Activated T-helper 17 cell treated with anti-CD3 and anti-CD28 coated beads, Interleukin-2, amount 50 U/mL, for 72 hours (primary cell): ENCODE measurements around the gene AMN1. TPM values are rescaled to one million over a fixed set of nuclear protein-coding genes. Genes with fewer than 3 reads are reported as not detected.
"Not testable (repeated sequence)": the region's sequence is repeated elsewhere in the genome, so short reads cannot be mapped to it uniquely, and the experiment has no call there.

Experiments used
- ATAC-seq: fragments of 150-1000 bp; cut with Tn5 transposase; replicated peaks from 2 replicates; pipeline ENCODE4 v1.10.0; 2021; ENCODE audit warnings: mild to moderate bottlenecking, moderate library complexity
- H3K27ac Mint-ChIP-seq: one replicate; pipeline ENCODE4 v1.8.0; 2022; ENCODE audit warnings: mixed read lengths
- H3K27me3 Mint-ChIP-seq: one replicate; pipeline ENCODE4 v1.8.0; 2022; ENCODE audit warnings: mixed read lengths
- H3K36me3 Mint-ChIP-seq: one replicate; pipeline ENCODE4 v1.8.0; 2022; ENCODE audit warnings: low read depth, mild to moderate bottlenecking, mixed read lengths
- H3K4me1 Mint-ChIP-seq: one replicate; pipeline ENCODE4 v1.8.0; 2022; ENCODE audit warnings: mixed read lengths
- H3K4me3 Mint-ChIP-seq: one replicate; pipeline ENCODE4 v1.8.0; 2022; ENCODE audit warnings: mild to moderate bottlenecking, mixed read lengths
- H3K9me3 Mint-ChIP-seq: one replicate; pipeline ENCODE4 v1.8.0; 2022; ENCODE audit warnings: mixed read lengths
- total RNA-seq, 2 donors: library from RNA; stranded (reverse); gene quantifications; one replicate each; pipeline ENCODE4 v1.2.3, GENCODE V29; 2022

AMN1 gene
- total RNA-seq, 2 donors from 2014 or later, result 5.7 to 7.7 TPM

GRCh38 chr12:31745242-31745641 is 16.4 kb upstream of the AMN1 start:
- ATAC-seq, result no peak
- Mint-ChIP-seq H3K36me3 (no peaks in the 10 kb centered on the region), H3K27me3 (no peaks in the 10 kb centered on the region), H3K4me1 (peaks cover 35% of the 10 kb centered on the region), H3K4me3 (no peak overlapping the region), H3K9me3 (no peaks in the 10 kb centered on the region), H3K27ac (peak overlapping the region; percentile 29)

- H3K4me1 Mint-ChIP-seq, result peaks cover 31% of the 10 kb centered on the region
- not testable (repeated sequence) for ATAC-seq
These were observed 15.5 kb upstream of the AMN1 start for GRCh38 chr12:31744363-31744762.

GRCh38 chr12:31742891-31743290 is 14.1 kb upstream of the AMN1 start:
- H3K4me1 Mint-ChIP-seq, result peaks cover 22% of the 10 kb centered on the region
- no peak for ATAC-seq
- no peaks in the 10 kb centered on the region for H3K9me3 Mint-ChIP-seq
- no peaks in the 10 kb centered on the region for H3K36me3 Mint-ChIP-seq
- H3K4me3 Mint-ChIP-seq, result no peak overlapping the region
- no peak overlapping the region for H3K27ac Mint-ChIP-seq
- no peaks in the 10 kb centered on the region for H3K27me3 Mint-ChIP-seq

More at GRCh38 chr12:31744363-31744762, 15.5 kb upstream of the AMN1 start:
- not testable (repeated sequence) for H3K27me3 Mint-ChIP-seq, H3K36me3 Mint-ChIP-seq, H3K27ac Mint-ChIP-seq, H3K9me3 Mint-ChIP-seq, H3K4me3 Mint-ChIP-seq

- no peak for ATAC-seq
- no peaks in the 10 kb centered on the region for H3K9me3 Mint-ChIP-seq
- H3K27ac Mint-ChIP-seq, result no peak overlapping the region
- H3K36me3 Mint-ChIP-seq, result no peaks in the 10 kb centered on the region
- peaks cover 23% of the 10 kb centered on the region for H3K4me1 Mint-ChIP-seq
- H3K27me3 Mint-ChIP-seq, result no peaks in the 10 kb centered on the region
- H3K4me3 Mint-ChIP-seq, result no peak overlapping the region
These were observed 11.8 kb upstream of the AMN1 start for GRCh38 chr12:31740628-31741027.

- Mint-ChIP-seq H3K27ac (peak overlapping the region; percentile 88), H3K4me1 (peaks cover 36% of the 10 kb centered on the region), H3K4me3 (peak overlapping the region; percentile 57), H3K9me3 (no peaks in the 10 kb centered on the region), H3K36me3 (peaks cover 4% of the 10 kb centered on the region), H3K27me3 (no peaks in the 10 kb centered on the region)
- ATAC-seq, result peak; percentile 46
These were observed 8.9 kb upstream of the AMN1 start for GRCh38 chr12:31737763-31738162.

- no peaks in the 10 kb centered on the region for H3K27me3 Mint-ChIP-seq
- H3K9me3 Mint-ChIP-seq, result no peaks in the 10 kb centered on the region
- H3K36me3 Mint-ChIP-seq, result peaks cover 4% of the 10 kb centered on the region
- peak overlapping the region; percentile 88 for H3K27ac Mint-ChIP-seq
- no peak for ATAC-seq
- H3K4me1 Mint-ChIP-seq, result peaks cover 36% of the 10 kb centered on the region
- H3K4me3 Mint-ChIP-seq, result peak overlapping the region; percentile 57
These were observed 8.5 kb upstream of the AMN1 start for GRCh38 chr12:31737345-31737744.

- peaks cover 31% of the 10 kb centered on the region for H3K4me1 Mint-ChIP-seq
- peak; percentile 73 for ATAC-seq
- H3K27ac Mint-ChIP-seq, result peak overlapping the region; percentile 88
- no peaks in the 10 kb centered on the region for H3K27me3 Mint-ChIP-seq
- H3K36me3 Mint-ChIP-seq, result peaks cover 4% of the 10 kb centered on the region
- H3K9me3 Mint-ChIP-seq, result no peaks in the 10 kb centered on the region
- peak overlapping the region; percentile 57 for H3K4me3 Mint-ChIP-seq
These were observed 7.7 kb upstream of the AMN1 start for GRCh38 chr12:31736472-31736871.

- peaks cover 37% of the 10 kb centered on the region for H3K4me1 Mint-ChIP-seq
- H3K27me3 Mint-ChIP-seq, H3K9me3 Mint-ChIP-seq: not testable (repeated sequence)
- H3K27ac Mint-ChIP-seq, result peak overlapping the region; percentile 87
- peaks cover 11% of the 10 kb centered on the region for H3K36me3 Mint-ChIP-seq
- peak overlapping the region; percentile 37 for H3K4me3 Mint-ChIP-seq
- ATAC-seq, result peak; percentile 10
These were observed 5.0 kb upstream of the AMN1 start for GRCh38 chr12:31733549-31734432.

- H3K36me3 Mint-ChIP-seq, result peaks cover 16% of the 10 kb centered on the region
- peak; percentile 42 for ATAC-seq
- no peaks in the 10 kb centered on the region for H3K27me3 Mint-ChIP-seq
- peaks cover 37% of the 10 kb centered on the region for H3K4me1 Mint-ChIP-seq
- no peaks in the 10 kb centered on the region for H3K9me3 Mint-ChIP-seq
- peak overlapping the region; percentile 87 for H3K27ac Mint-ChIP-seq
- peak overlapping the region; percentile 37 for H3K4me3 Mint-ChIP-seq
These were observed 4.2 kb upstream of the AMN1 start for GRCh38 chr12:31732926-31733548.

- H3K9me3 Mint-ChIP-seq, ATAC-seq, H3K27me3 Mint-ChIP-seq, H3K27ac Mint-ChIP-seq: not testable (repeated sequence)
- H3K4me3 Mint-ChIP-seq, result peak overlapping the region; percentile 94
- H3K36me3 Mint-ChIP-seq, result peaks cover 16% of the 10 kb centered on the region
- H3K4me1 Mint-ChIP-seq, result peaks cover 31% of the 10 kb centered on the region
These were observed 2.4 kb upstream of the AMN1 start for GRCh38 chr12:31731203-31731602.

- no peak for ATAC-seq
- H3K9me3 Mint-ChIP-seq, result no peaks in the 10 kb centered on the region
- H3K27ac Mint-ChIP-seq, result peak overlapping the region; percentile 95
- H3K36me3 Mint-ChIP-seq, result peaks cover 16% of the 10 kb centered on the region
- H3K4me3 Mint-ChIP-seq, result peak overlapping the region; percentile 94
- no peaks in the 10 kb centered on the region for H3K27me3 Mint-ChIP-seq
- peaks cover 25% of the 10 kb centered on the region for H3K4me1 Mint-ChIP-seq
These were observed 884 bp upstream of the AMN1 start for GRCh38 chr12:31729705-31730104.

GRCh38 chr12:31728289-31728916 is 418 bp downstream of the AMN1 start:
- Mint-ChIP-seq H3K27me3 (no peaks in the 10 kb centered on the region), H3K27ac (peak overlapping the region; percentile 95), H3K9me3 (no peaks in the 10 kb centered on the region), H3K36me3 (peaks cover 13% of the 10 kb centered on the region), H3K4me1 (peaks cover 22% of the 10 kb centered on the region), H3K4me3 (peak overlapping the region; percentile 94)
- peak; percentile 15 for ATAC-seq

- H3K4me1 Mint-ChIP-seq, result peaks cover 16% of the 10 kb centered on the region
- H3K4me3 Mint-ChIP-seq, result peak overlapping the region; percentile 94
- H3K36me3 Mint-ChIP-seq, result peaks cover 12% of the 10 kb centered on the region
- H3K27ac Mint-ChIP-seq, result peak overlapping the region; percentile 2
- ATAC-seq, result no peak
- H3K27me3 Mint-ChIP-seq, result no peaks in the 10 kb centered on the region
- H3K9me3 Mint-ChIP-seq, result no peaks in the 10 kb centered on the region
These were observed 1.6 kb downstream of the AMN1 start for GRCh38 chr12:31727192-31727591.

- peaks cover 12% of the 10 kb centered on the region for H3K36me3 Mint-ChIP-seq
- H3K9me3 Mint-ChIP-seq, result no peaks in the 10 kb centered on the region
- H3K27ac Mint-ChIP-seq, result no peak overlapping the region
- ATAC-seq, result no peak
- H3K4me3 Mint-ChIP-seq, result no peak overlapping the region
- no peaks in the 10 kb centered on the region for H3K27me3 Mint-ChIP-seq
- H3K4me1 Mint-ChIP-seq, result peaks cover 16% of the 10 kb centered on the region
These were observed 2.2 kb downstream of the AMN1 start for GRCh38 chr12:31726575-31726974.
